K562 (cell line): ENCODE measurements around the gene PPT2. TPM values are rescaled to one million over a fixed set of nuclear protein-coding genes. Genes with fewer than 3 reads are reported as not detected.
A peak's percentile ranks its signal among the peaks of the same experiment; 100 is the strongest.

Experiments used
- ARID2 ChIP-seq: fragments of 450-650 bp; IDR thresholded peaks from 2 replicates; pipeline ENCODE4 v1.6.1; 2017; ENCODE audit warnings: antibody characterized with exemption, mild to moderate bottlenecking
- ESRRB ChIP-seq: fragments of 250-450 bp; sonication (Bioruptor Pico); IDR thresholded peaks from 2 replicates; pipeline ENCODE4 v1.5.0; 2020; ENCODE audit warnings: mild to moderate bottlenecking, moderate library complexity, borderline replicate concordance
- GABPB2 ChIP-seq: fragments of 250-450 bp; sonication (Bioruptor Pico); conservative IDR thresholded peaks from 2 replicates; pipeline ENCODE4 v1.5.1; 2021; ENCODE audit warnings: mild to moderate bottlenecking
- HDAC1 ChIP-seq, 2 experiments: fragments of 450-650 bp; IDR thresholded peaks; 2 replicates each; pipeline ENCODE4 v1.6.1; 2016 to 2017; ENCODE audit warnings: inconsistent platforms in 1 of 2, mild to moderate bottlenecking in 1 of 2, moderate library complexity in 1 of 2
- KAT8 ChIP-seq: fragments of 450-650 bp; IDR thresholded peaks from 2 replicates; pipeline ENCODE4 v1.6.1; 2016; ENCODE audit warnings: low read depth, mild to moderate bottlenecking
- POLR3G ChIP-seq: IDR thresholded peaks from 2 replicates; pipeline ENCODE4 v1.6.1; 2011; ENCODE audit not compliant: insufficient read length, insufficient replicate concordance; ENCODE audit errors: extremely low read depth
- RB1 ChIP-seq: fragments of 450-650 bp; IDR thresholded peaks from 2 replicates; pipeline ENCODE4 v1.6.1; 2017; ENCODE audit warnings: low read depth, mild to moderate bottlenecking
- RUNX1 ChIP-seq: sonication (generic); IDR thresholded peaks from 2 replicates; pipeline ENCODE4 v1.6.1; 2016; ENCODE audit warnings: antibody characterized with exemption, low read depth
- TBL1XR1 ChIP-seq, 2 experiments: IDR thresholded peaks; 2 replicates each; pipeline ENCODE4 v1.6.1; 2012; ENCODE audit warnings: improper control_type of control experiment in 2 of 2, low read length in 2 of 2, mild to moderate bottlenecking in 1 of 2
- U2AF2 ChIP-seq: fragments of 200-400 bp; formaldehyde crosslinking; optimal IDR thresholded peaks from 2 replicates; pipeline ENCODE3; 2017; ENCODE audit warnings: low read depth, mild to moderate bottlenecking, low read length
- XRCC5 ChIP-seq: fragments of 200-400 bp; formaldehyde crosslinking; IDR thresholded peaks from 2 replicates; pipeline ENCODE4 v1.6.1; 2017; ENCODE audit warnings: low read depth, mild to moderate bottlenecking, low read length
- ZFP36 ChIP-seq: fragments of 150-350 bp; IDR thresholded peaks from 2 replicates; pipeline ENCODE4 v1.6.1; 2018; ENCODE audit warnings: low read length, low read depth; ENCODE audit not compliant: partially characterized antibody
- ZNF398 ChIP-seq: fragments of 250-450 bp; sonication (Bioruptor Pico); IDR thresholded peaks from 2 replicates; pipeline ENCODE4 v1.8.0; 2021; ENCODE audit warnings: moderate library complexity, mild to moderate bottlenecking, inconsistent platforms
- ZNF586 ChIP-seq: fragments of 450-650 bp; formaldehyde crosslinking; conservative IDR thresholded peaks from 2 replicates; pipeline ENCODE4 v1.4.0; 2020; ENCODE audit warnings: mild to moderate bottlenecking, moderate library complexity
- ZNF696 ChIP-seq: fragments of 250-450 bp; sonication (Bioruptor Pico); conservative IDR thresholded peaks from 2 replicates; pipeline ENCODE4 v1.4.0; 2020; ENCODE audit warnings: mild to moderate bottlenecking, moderate library complexity
- ZNF766 ChIP-seq: fragments of 200-800 bp; sonication (Bioruptor generic); conservative IDR thresholded peaks from 2 replicates; pipeline ENCODE4 v1.6.1; 2016; ENCODE audit warnings: missing genetic modification characterization, missing compliant biosample characterization
- polyA plus RNA-seq, 8 experiments: library from polyadenylated mRNA; depleted of rRNA in 4 of 8; stranded (reverse) in 5 of 8; unstranded in 3 of 8; fragments of >200 nt; fragmentation: Nextera tagmentation in 2 of 8; fragmentation: Illumina TruSeq in 1 of 8; extraction: Ambion mirVana in 2 of 8; extraction: Trizol in 1 of 8; gene quantifications; 2 replicates each; pipeline versions ENCODE4 v1.2.1 to v1.2.3, GENCODE V29; 2011 to 2014; ENCODE audit warnings: inconsistent platforms in 1 of 8, missing spikeins in 1 of 8
- total RNA-seq, 7 experiments: library from RNA; depleted of rRNA in 6 of 7; stranded (reverse); fragments of >200 nt in 6 of 7; fragmentation: Illumina TruSeq in 2 of 7; extraction: Trizol in 2 of 7; gene quantifications; 2 replicates each; pipeline versions ENCODE4 v1.2.1 to v1.2.3, GENCODE V29; 2011 to 2021; ENCODE audit warnings: low replicate concordance in 1 of 7
- TF ChIP-seq, protein P1 (sequence below): fragments of 450-650 bp; formaldehyde crosslinking; IDR thresholded peaks from 2 replicates; pipeline ENCODE4 v1.4.0; 2020; ENCODE audit warnings: mild to moderate bottlenecking, moderate library complexity
- TF ChIP-seq, protein P2 (sequence below): sonication (generic); formaldehyde crosslinking; IDR thresholded peaks from 2 replicates; pipeline ENCODE4 v1.8.0; 2022; ENCODE audit warnings: mild to moderate bottlenecking, missing genetic modification reagents
- TF ChIP-seq, protein P3 (sequence below): sonication (generic); IDR thresholded peaks from 2 replicates; pipeline ENCODE4 v1.6.1; 2016
- TF ChIP-seq, protein P4 (sequence below): fragments of 450-650 bp; formaldehyde crosslinking; IDR thresholded peaks from 2 replicates; pipeline ENCODE4 v1.4.0; 2020; ENCODE audit warnings: mild to moderate bottlenecking, moderate library complexity

PPT2 gene
- total and polyA plus RNA-seq, 9 of the 15 experiments (the other 6 are each of a cell fraction or from before 2014, with no cell fraction given) = 27.4 to 98.8 (median 69.9) TPM

- TF ChIP-seq ESRRB (CRISPR knock-in tag) = no peak
- TF ChIP-seq ZNF766 = 0 out of 2 replicates have a peak, but pooled peaks have one; percentile 16
- TF ChIP-seq ZNF586 (CRISPR knock-in tag) = no peak
- TF ChIP-seq, protein P1, sequence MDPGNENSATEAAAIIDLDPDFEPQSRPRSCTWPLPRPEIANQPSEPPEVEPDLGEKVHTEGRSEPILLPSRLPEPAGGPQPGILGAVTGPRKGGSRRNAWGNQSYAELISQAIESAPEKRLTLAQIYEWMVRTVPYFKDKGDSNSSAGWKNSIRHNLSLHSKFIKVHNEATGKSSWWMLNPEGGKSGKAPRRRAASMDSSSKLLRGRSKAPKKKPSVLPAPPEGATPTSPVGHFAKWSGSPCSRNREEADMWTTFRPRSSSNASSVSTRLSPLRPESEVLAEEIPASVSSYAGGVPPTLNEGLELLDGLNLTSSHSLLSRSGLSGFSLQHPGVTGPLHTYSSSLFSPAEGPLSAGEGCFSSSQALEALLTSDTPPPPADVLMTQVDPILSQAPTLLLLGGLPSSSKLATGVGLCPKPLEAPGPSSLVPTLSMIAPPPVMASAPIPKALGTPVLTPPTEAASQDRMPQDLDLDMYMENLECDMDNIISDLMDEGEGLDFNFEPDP = no peak
- no peak for TF ChIP-seq HDAC1 (IDR thresholded peaks at IDR 0.05)
- TF ChIP-seq ZNF696 (CRISPR knock-in tag) = no peak
- no peak for TF ChIP-seq U2AF2
- TF ChIP-seq RUNX1 = no peak
- peak; percentile 17 to 47; a peak in 2 of 4 replicates for TF ChIP-seq TBL1XR1 (IDR thresholded peaks at IDR 0.05; ENCODE audit: low read length in 2 of 2)
- TF ChIP-seq, protein P2, sequence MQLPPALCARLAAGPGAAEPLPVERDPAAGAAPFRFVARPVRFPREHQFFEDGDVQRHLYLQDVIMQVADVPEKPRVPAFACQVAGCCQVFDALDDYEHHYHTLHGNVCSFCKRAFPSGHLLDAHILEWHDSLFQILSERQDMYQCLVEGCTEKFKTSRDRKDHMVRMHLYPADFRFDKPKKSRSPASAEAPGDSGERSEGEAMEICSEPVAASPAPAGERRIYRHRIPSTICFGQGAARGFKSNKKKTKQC (CRISPR knock-in tag) = 0 out of 2 replicates have a peak, but pooled peaks have one; percentile 3
- TF ChIP-seq, protein P3, sequence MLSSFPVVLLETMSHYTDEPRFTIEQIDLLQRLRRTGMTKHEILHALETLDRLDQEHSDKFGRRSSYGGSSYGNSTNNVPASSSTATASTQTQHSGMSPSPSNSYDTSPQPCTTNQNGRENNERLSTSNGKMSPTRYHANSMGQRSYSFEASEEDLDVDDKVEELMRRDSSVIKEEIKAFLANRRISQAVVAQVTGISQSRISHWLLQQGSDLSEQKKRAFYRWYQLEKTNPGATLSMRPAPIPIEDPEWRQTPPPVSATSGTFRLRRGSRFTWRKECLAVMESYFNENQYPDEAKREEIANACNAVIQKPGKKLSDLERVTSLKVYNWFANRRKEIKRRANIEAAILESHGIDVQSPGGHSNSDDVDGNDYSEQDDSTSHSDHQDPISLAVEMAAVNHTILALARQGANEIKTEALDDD = no peak
- TF ChIP-seq ARID2 = peak; percentile 7; the same call in 1 of the 2 replicates
- no peak for TF ChIP-seq GABPB2 (CRISPR knock-in tag)
- no peak for TF ChIP-seq POLR3G
- TF ChIP-seq, protein P4, sequence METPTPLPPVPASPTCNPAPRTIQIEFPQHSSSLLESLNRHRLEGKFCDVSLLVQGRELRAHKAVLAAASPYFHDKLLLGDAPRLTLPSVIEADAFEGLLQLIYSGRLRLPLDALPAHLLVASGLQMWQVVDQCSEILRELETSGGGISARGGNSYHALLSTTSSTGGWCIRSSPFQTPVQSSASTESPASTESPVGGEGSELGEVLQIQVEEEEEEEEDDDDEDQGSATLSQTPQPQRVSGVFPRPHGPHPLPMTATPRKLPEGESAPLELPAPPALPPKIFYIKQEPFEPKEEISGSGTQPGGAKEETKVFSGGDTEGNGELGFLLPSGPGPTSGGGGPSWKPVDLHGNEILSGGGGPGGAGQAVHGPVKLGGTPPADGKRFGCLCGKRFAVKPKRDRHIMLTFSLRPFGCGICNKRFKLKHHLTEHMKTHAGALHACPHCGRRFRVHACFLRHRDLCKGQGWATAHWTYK (CRISPR knock-in tag) = no peak
- peak; percentile 1 for TF ChIP-seq ZFP36
- TF ChIP-seq XRCC5 = no peak; the same call in 1 of the 2 replicates
- TF ChIP-seq ZNF398 (CRISPR knock-in tag) = no peak
- no peak for TF ChIP-seq KAT8
- peak; percentile 55 for TF ChIP-seq RB1
Observed at GRCh38 chr6:32153564-32154513, at the start of gene PPT2 (continued).
